Panc1 (cell line): Measurements from ENCODE around the gene PEPD. TPM values are rescaled to one million over a fixed set of nuclear protein-coding genes. Genes with fewer than 3 reads are reported as not detected.
A peak's percentile ranks its signal among the peaks of the same experiment; 100 is the strongest.

Experiments
- ATAC-seq: fragments of 200-7000 bp; cut with Tn5 transposase; 2 replicates; pipeline ENCODE4 v1.9.1; 2020; ENCODE audit warnings: mild to moderate bottlenecking, moderate library complexity
- BruUV-seq: library from RNA; stranded (reverse); fragments of 400-500 nt; replicated peaks from 2 replicates; lab custom pipeline; 2021; lab: Mats Ljungman, UMichigan
- CTCF ChIA-PET: fragments of 300-600 bp; sonication (Branson Sonifier 250); formaldehyde crosslinking; loops from one replicate; lab custom pipeline; 2022; ENCODE audit warnings: antibody characterized with exemption; lab: Charles Lee
- POLR2A ChIA-PET: fragments of 300-600 bp; sonication (Branson Sonifier 250); formaldehyde crosslinking; loops from one replicate; lab custom pipeline; 2022; ENCODE audit warnings: antibody characterized with exemption; lab: Charles Lee
- DNase-seq: peaks from one replicate; pipeline ENCODE4 v3.0.0-alpha.2; 2010; ENCODE audit warnings: low read depth, low spot score
- H3K27ac ChIP-seq: 2 replicates; pipeline ENCODE4 v1.5.1; 2011; ENCODE audit warnings: mild to moderate bottlenecking, low read length, inconsistent platforms
- H3K27me3 ChIP-seq: fragments of 200-500 bp; sonication (Bioruptor generic); 2 replicates; pipeline ENCODE4 v1.6.0; 2014; ENCODE audit warnings: low read length, inconsistent platforms; ENCODE audit not compliant: control insufficient read depth, insufficient read depth
- H3K36me3 ChIP-seq: fragments of 200-500 bp; sonication (Bioruptor generic); 2 replicates; pipeline ENCODE4 v1.5.1; 2014; ENCODE audit warnings: inconsistent platforms, mild to moderate bottlenecking, low read length, moderate library complexity; ENCODE audit not compliant: control insufficient read depth, insufficient read depth
- H3K4me1 ChIP-seq: 2 replicates; pipeline ENCODE4 v1.5.1; 2011; ENCODE audit warnings: inconsistent platforms, mild to moderate bottlenecking, low read length, moderate library complexity; ENCODE audit not compliant: control insufficient read depth, insufficient read depth
- H3K4me3 ChIP-seq, 2 experiments: 2 replicates each; pipeline ENCODE4 v1.5.1; 2011 to 2012; ENCODE audit warnings: low read depth in 2 of 2, low read length in 2 of 2, mild to moderate bottlenecking in 2 of 2, inconsistent platforms in 1 of 2, moderate library complexity in 1 of 2
- H3K9me3 ChIP-seq: fragments of 200-500 bp; sonication (Bioruptor generic); 2 replicates; pipeline ENCODE4 v1.5.1; 2014; ENCODE audit warnings: low read depth, mild to moderate bottlenecking, inconsistent platforms, low read length, moderate library complexity; ENCODE audit not compliant: control insufficient read depth, insufficient read depth
- CTCF ChIP-seq: fragments of 450-650 bp; IDR thresholded peaks from 2 replicates; pipeline ENCODE4 v1.5.1; 2017; ENCODE audit warnings: mild to moderate bottlenecking
- POLR2AphosphoS5 ChIP-seq: IDR thresholded peaks from 2 replicates; pipeline ENCODE4 v1.6.1; 2012; ENCODE audit warnings: mild to moderate bottlenecking, low read depth, low read length, moderate library complexity
- REST ChIP-seq, 2 experiments: IDR thresholded peaks; 2 replicates each; pipeline ENCODE4 v1.6.1; 2011 to 2012; ENCODE audit warnings: low read depth in 2 of 2, control low read depth in 1 of 2, low read length in 1 of 2, mild to moderate bottlenecking in 1 of 2, moderate library complexity in 1 of 2; ENCODE audit not compliant: insufficient read depth in 1 of 2
- SIN3A ChIP-seq: IDR thresholded peaks from 2 replicates; pipeline ENCODE4 v1.6.1; 2012; ENCODE audit warnings: low read depth, mild to moderate bottlenecking, low read length, moderate library complexity, borderline replicate concordance; ENCODE audit not compliant: insufficient read depth
- TCF7L2 ChIP-seq: IDR thresholded peaks from 2 replicates; pipeline ENCODE4 v1.6.1; 2011; ENCODE audit warnings: mild to moderate bottlenecking, low read depth, low read length, inconsistent platforms
- in situ Hi-C: cut with HindIII; loops from 2 replicates; pipeline ENCODE4 v1.10.0; 2016; ENCODE audit warnings: low sequenced_read_pairs, low pct_unique_long_range_greater_than_20kb
- intact Hi-C: fragments of 100-400 bp; cut with micrococcal nuclease; formaldehyde crosslinking; loops from one replicate; pipeline ENCODE4 v1.10.0; 2022; ENCODE audit not compliant: unreplicated experiment
- total RNA-seq: library from RNA; stranded (reverse); gene quantifications from one replicate; pipeline ENCODE4 v1.2.1, GENCODE V29; 2021; ENCODE audit not compliant: unreplicated experiment

The PEPD gene
- total RNA-seq, 1 experiment from 2014 or later: 102 TPM

GRCh38 chr19:33520048-33520643, 1.4 kb downstream of the PEPD start:
- DNase-seq (no peak), ATAC-seq (no peak)
- in situ Hi-C loops (no loop called here), intact Hi-C loops (no loop called here)
- no peaks in the 10 kb centered on the region for H3K9me3 ChIP-seq
- H3K36me3 ChIP-seq: no peaks in the 10 kb centered on the region
- TSS peak; percentile 87 for BruUV-seq
- POLR2A ChIA-PET: interaction anchor here (0.6 to 0.7 kb wide), 2 partner anchors 10 to 533 kb away, joined by 3 to 5 read pairs; no protein-coding TSS in a partner anchor
- H3K27ac ChIP-seq: no peak overlapping the region
- peaks cover 13% of the 10 kb centered on the region for H3K4me1 ChIP-seq
- CTCF ChIA-PET: interaction anchor here (0.7 kb wide), 1 partner anchor 148 kb away, joined by 5 read pairs; no protein-coding TSS in a partner anchor
- TF ChIP-seq SIN3A (no peak), POLR2AphosphoS5 (no peak), REST (IDR thresholded peaks at IDR 0.05; ENCODE audit: insufficient read depth in 1 of 2, low read depth in 2 of 2, low read length in 1 of 2) (no peak), CTCF (no peak), TCF7L2 (no peak)
- no peaks in the 10 kb centered on the region for H3K27me3 ChIP-seq
- peak overlapping the region in 1 of 2 experiments; percentile 89; a peak in 1 of 4 replicates for H3K4me3 ChIP-seq

GRCh38 chr19:33519416-33519815, 2.2 kb downstream of the PEPD start:
- Histone ChIP-seq H3K27me3 (no peaks in the 10 kb centered on the region), H3K4me3 (no peak overlapping the region), H3K9me3 (no peaks in the 10 kb centered on the region), H3K36me3 (no peaks in the 10 kb centered on the region), H3K4me1 (peaks cover 13% of the 10 kb centered on the region), H3K27ac (no peak overlapping the region)
- no peak for DNase-seq
- POLR2A ChIA-PET: interaction anchor here (0.7 kb wide), 1 partner anchor 11 kb away, joined by 5 read pairs; no protein-coding TSS in a partner anchor
- intact Hi-C loops (no loop called here), in situ Hi-C loops (no loop called here)
- no TSS peak for BruUV-seq
- CTCF ChIA-PET: interaction anchor here (0.7 kb wide), 1 partner anchor 147 kb away, joined by 5 read pairs; no protein-coding TSS in a partner anchor
- no peak for ATAC-seq
- TF ChIP-seq REST (IDR thresholded peaks at IDR 0.05; ENCODE audit: insufficient read depth in 1 of 2, low read depth in 2 of 2, low read length in 1 of 2) (no peak), TCF7L2 (no peak), CTCF (no peak), SIN3A (no peak), POLR2AphosphoS5 (no peak)
